Measurements from ENCODE around the gene STAG2. TPM values are rescaled to one million over a fixed set of nuclear protein-coding genes. Genes with fewer than 3 reads are reported as not detected.
A peak's percentile ranks its signal among the peaks of the same experiment; 100 is the strongest.

Gene STAG2
- polyA plus RNA-seq, 1 donor (not counting 4 experiments of a cell fraction or from before 2014, with no cell fraction given), result 42.9 TPM

- H3K36me3 ChIP-seq (ENCODE audit: control insufficient read depth in 2 of 2, extremely low read depth in 1 of 2, insufficient read depth in 2 of 2, low read length in 2 of 2), result no peaks in the 10 kb centered on the region
- H3K4me3 ChIP-seq (ENCODE audit: control insufficient read depth in 2 of 3, extremely low read depth in 1 of 3, insufficient read depth in 2 of 3, low read depth in 1 of 3, low read length in 3 of 3), result no peak overlapping the region
- FAIRE-seq, result no peak
- H2AFZ ChIP-seq (ENCODE audit: control insufficient read depth, low read length), result no peak overlapping the region
- H3K9me1 ChIP-seq (ENCODE audit: control insufficient read depth, extremely low read depth, insufficient read depth, low read length), result no peaks in the 10 kb centered on the region
- H3K9ac ChIP-seq (ENCODE audit: control insufficient read depth, extremely low read depth, insufficient read depth, low read length), result no peak overlapping the region
- H3K4me1 ChIP-seq (ENCODE audit: control insufficient read depth, extremely low read depth, insufficient read depth, low read length), result peaks cover 23% of the 10 kb centered on the region
- peak overlapping the region; percentile 14 for H3K27ac ChIP-seq (ENCODE audit: control insufficient read depth, insufficient read depth, low read length)
- no peaks in the 10 kb centered on the region for H3K9me3 ChIP-seq (ENCODE audit: control insufficient read depth, low read depth, low read length)
- dilution Hi-C loops (cut with MboI; ENCODE audit: extremely low pct_ligation_motif_present, low sequenced_read_pairs), result no loop called here
- DNase-seq (ENCODE audit: low read depth, low spot score), result no peak
- H4K20me1 ChIP-seq (ENCODE audit: control insufficient read depth, extremely low read depth, insufficient read depth, low read length), result peaks cover 5% of the 10 kb centered on the region
- no peak overlapping the region for H3K4me2 ChIP-seq (ENCODE audit: control insufficient read depth, extremely low read depth, insufficient read depth, low read depth, low read length)
- H3K27me3 ChIP-seq (ENCODE audit: control insufficient read depth, extremely low read depth, insufficient read depth, low read length), result no peaks in the 10 kb centered on the region
- TF ChIP-seq CTCF (optimal IDR thresholded peaks at IDR 0.05 in 1 of 3, IDR thresholded peaks at IDR 0.05 in 1 of 3, conservative IDR thresholded peaks at IDR 0.05 in 1 of 3; ENCODE audit: extremely low read depth in 1 of 3, insufficient read depth in 2 of 3, low read length in 3 of 3), result no peak
- no peak for TF ChIP-seq EZH2 (IDR thresholded peaks at IDR 0.05; ENCODE audit: low read length)
- H3K79me2 ChIP-seq (ENCODE audit: control insufficient read depth, insufficient read depth, low read length), result peaks cover 64% of the 10 kb centered on the region
These were observed 32.6 kb downstream of the STAG2 start for GRCh38 chrX:123993904-123994635.

DNA sequence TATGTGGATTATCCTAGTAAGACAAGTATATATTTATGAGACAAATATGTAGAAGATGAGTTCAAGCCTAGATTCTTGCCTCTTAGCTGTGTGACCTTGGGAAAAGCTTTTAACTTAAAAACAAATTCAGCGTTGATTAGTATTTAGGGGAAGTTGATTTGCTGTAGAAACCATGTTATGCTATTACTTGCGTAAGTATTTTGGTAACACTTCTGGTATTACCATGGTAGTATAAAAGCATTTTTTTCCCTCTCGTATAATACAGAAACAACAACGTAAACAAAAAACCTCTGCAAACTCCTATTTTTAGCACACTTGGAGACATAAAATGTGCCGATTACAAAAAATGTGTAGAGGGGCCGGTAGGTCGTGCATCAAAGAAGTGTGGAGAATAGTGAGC, 33.2 kb downstream of the STAG2 start:
- H2AFZ ChIP-seq (ENCODE audit: control insufficient read depth, low read length), result no peak overlapping the region
- H3K4me2 ChIP-seq (ENCODE audit: control insufficient read depth, extremely low read depth, insufficient read depth, low read depth, low read length), result no peak overlapping the region
- no peaks in the 10 kb centered on the region for H3K9me1 ChIP-seq (ENCODE audit: control insufficient read depth, extremely low read depth, insufficient read depth, low read length)
- no peaks in the 10 kb centered on the region for H3K36me3 ChIP-seq (ENCODE audit: control insufficient read depth in 2 of 2, extremely low read depth in 1 of 2, insufficient read depth in 2 of 2, low read length in 2 of 2)
- H3K9me3 ChIP-seq (ENCODE audit: control insufficient read depth, low read depth, low read length), result no peaks in the 10 kb centered on the region
- peaks cover 23% of the 10 kb centered on the region for H3K4me1 ChIP-seq (ENCODE audit: control insufficient read depth, extremely low read depth, insufficient read depth, low read length)
- no peaks in the 10 kb centered on the region for H3K27me3 ChIP-seq (ENCODE audit: control insufficient read depth, extremely low read depth, insufficient read depth, low read length)
- H4K20me1 ChIP-seq (ENCODE audit: control insufficient read depth, extremely low read depth, insufficient read depth, low read length), result peaks cover 5% of the 10 kb centered on the region
- H3K27ac ChIP-seq (ENCODE audit: control insufficient read depth, insufficient read depth, low read length), result no peak overlapping the region
- no peak for FAIRE-seq
- H3K9ac ChIP-seq (ENCODE audit: control insufficient read depth, extremely low read depth, insufficient read depth, low read length), result no peak overlapping the region
- peaks cover 70% of the 10 kb centered on the region for H3K79me2 ChIP-seq (ENCODE audit: control insufficient read depth, insufficient read depth, low read length)
- no peak for DNase-seq (ENCODE audit: low read depth, low spot score)
- dilution Hi-C loops (cut with MboI; ENCODE audit: extremely low pct_ligation_motif_present, low sequenced_read_pairs), result no loop called here
- TF ChIP-seq CTCF (optimal IDR thresholded peaks at IDR 0.05 in 1 of 3, IDR thresholded peaks at IDR 0.05 in 1 of 3, conservative IDR thresholded peaks at IDR 0.05 in 1 of 3; ENCODE audit: extremely low read depth in 1 of 3, insufficient read depth in 2 of 3, low read length in 3 of 3) (no peak), EZH2 (IDR thresholded peaks at IDR 0.05; ENCODE audit: low read length) (no peak)
- no peak overlapping the region for H3K4me3 ChIP-seq (ENCODE audit: control insufficient read depth in 2 of 3, extremely low read depth in 1 of 3, insufficient read depth in 2 of 3, low read depth in 1 of 3, low read length in 3 of 3)

Data from keratinocyte (primary cell).